NCI-H2081 (cell line): Measurements from ENCODE around the gene CPA4.
A peak's percentile ranks its signal among the peaks of the same experiment; 100 is the strongest.

ENCODE experiments used
- DNase-seq, 2 experiments: peaks; one replicate each; lab custom pipeline; 2025; lab: John Stamatoyannopoulos, UW

CPA4 gene

DNA sequence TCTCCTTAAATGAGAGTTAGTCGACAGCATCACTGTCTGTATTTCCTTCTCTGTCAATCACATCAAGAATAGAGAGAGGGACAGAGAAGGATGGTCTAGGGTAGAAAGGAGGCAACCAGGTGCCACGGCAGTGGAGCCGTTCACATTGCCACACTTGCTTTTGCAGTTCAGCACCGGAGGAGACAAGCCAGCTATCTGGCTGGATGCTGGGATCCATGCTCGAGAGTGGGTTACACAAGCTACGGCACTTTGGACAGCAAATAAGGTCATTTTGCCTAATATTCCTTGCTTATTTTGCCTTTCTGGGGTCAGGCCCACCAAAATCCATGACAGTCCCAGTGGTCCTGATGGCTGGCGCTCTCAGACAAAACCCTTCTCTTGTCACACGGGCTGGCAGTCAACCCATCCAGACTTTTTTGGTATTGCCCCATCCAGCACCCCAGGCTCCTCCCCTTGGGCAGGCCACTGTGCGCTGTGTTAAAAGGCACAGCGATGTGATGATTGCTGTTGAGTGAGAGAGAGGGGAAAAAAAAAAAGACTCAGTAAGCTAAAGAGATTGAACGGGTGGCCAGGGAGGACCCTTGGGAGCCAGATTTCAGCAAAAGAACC, 17.9 kb upstream of the CPA4 start:
- peak; percentile 63 to 87 for DNase-seq

DNA sequence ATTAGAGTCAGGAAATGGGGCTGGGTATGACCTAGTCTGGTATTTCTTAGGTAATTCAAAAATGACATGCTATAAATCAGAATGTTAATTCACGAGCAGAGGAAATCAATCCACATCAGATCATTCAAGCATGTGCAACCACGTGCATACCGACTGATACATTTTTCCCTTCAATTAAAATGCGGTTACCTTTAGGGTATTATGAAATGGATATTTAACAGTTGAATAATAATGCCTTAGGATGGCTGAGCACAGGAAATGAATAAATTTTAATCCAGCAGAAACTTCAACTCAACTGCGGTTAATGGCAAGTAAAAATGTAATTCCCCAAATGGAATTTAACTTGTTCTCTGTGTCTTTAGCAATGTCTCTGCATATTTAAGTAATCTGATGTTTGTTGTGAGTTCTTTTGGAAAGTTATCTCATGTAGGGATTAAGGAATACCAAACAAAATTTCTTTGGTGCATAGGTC, 17.1 kb upstream of the CPA4 start:
- peak in 1 of 2 experiments; percentile 66 for DNase-seq

DNA sequence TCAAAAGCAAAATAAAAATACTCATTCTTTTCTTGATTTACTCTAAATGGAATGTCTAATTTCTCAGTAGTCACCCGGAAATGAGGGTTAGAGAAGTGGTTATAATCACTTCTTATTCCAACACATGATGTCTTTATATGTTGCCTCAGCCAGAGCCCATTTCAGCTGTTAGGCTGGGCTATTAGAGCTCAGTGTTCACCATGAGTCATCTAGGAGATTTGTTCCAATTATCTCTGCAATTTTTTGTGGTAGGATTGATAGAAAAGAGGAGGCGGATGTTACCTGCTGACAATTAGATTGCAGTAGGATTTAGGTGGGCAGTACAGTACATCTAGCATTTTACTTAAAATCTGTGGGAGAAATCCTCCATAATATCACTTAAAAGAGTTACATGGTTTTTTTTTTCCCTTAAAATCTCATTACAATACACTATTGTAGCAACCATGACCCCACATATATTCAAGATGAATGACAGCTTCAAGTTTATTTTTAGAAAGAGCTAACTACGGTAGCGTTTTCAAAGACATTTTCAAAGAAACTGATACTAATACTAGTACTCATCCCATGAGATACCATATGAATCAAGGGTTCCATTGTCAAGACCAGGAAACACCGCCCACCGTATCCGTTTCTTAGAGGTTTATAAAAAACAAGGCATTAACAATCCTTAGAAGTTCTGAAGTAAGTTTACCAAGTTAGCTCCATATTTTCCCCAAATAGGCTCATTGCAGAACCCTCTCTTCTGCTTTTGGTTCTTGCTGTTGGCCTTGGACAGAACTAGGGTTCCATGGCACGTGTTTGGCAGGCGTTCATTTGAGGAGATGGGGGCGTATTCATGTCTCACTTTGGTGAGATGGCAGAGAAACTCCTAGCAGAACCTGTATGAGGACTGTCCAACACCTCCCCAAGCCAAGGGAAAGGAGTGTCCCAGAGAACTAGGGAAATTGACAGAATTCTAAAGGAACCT, 15.9 kb upstream of the CPA4 start:
- DNase-seq: peak; percentile 26 to 72

DNA sequence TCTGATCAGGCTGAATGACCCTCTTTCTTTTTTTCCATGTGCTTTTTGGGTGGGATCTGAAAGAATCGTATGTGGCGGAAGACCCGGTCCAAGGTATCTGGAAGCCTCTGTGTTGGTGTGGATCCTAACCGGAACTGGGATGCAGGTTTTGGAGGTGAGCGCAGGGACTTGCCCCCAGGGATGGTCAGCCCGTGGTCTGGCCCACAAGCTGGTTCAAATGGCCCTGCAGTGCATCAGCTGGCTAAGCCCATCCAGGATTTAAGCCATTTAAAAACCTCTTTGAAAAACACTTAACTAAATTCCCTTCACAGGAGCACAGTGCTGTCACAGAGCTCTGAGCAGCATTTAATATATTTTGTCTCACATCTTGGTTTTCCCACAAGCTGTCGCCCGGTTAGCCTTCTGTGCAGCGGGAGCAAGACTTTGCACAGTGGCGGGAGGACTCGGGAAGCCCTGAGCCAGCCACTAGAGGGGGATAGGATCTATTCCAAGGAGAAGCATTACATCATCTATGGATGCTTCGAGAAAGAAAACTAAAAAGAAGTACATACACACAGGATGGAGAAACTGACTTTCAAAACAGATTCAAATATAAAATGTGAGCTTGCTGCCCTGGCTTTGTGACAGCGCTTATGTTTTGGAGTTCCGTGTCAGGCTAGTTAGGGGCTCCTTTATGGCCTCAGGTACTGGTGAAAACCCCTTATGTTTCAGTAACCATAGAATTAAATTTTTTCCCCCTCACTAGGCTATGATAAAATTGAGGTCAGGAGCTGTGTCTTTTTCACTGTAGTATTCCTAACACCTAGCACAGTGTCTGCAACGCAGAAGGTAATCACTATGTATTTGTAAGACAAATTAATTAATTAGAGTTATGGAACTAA, 15.0 kb upstream of the CPA4 start:
- peak; percentile 35 to 65 for DNase-seq

DNA sequence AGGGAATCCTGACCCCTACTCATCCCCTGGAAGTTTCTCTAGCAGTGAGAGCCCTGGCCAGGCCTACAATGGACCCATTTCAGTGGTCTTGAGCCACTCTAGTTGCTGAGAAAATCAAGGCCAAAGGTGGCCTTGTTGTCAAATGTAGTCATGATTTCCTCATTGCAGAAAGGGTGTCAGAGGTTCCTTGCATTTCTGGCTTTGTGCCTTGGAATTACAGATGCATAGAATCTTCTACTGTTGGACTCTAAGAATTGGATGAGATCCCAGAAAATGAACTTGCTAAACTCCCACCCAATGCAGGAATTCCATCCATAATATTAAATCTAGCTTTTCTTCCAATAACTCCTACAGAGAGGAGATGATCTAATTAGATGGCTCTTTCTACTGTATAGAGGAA, 14.1 kb upstream of the CPA4 start:
- DNase-seq: no peak

DNA sequence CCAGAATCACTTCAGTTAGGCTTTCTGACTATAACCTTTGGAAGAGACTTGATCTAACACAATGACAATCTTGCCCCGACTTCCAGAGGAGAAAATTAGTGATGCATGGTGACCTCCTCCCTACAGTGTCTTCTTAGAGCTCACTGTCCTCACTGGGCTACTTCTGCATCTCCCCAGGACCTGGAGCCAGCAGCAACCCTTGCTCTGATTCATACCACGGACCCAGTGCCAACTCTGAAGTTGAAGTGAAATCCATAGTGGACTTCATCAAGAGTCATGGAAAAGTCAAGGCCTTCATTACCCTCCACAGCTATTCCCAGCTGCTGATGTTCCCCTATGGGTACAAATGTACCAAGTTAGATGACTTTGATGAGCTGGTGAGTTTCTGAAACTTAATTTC, 13.7 kb upstream of the CPA4 start:
- no peak for DNase-seq

DNA sequence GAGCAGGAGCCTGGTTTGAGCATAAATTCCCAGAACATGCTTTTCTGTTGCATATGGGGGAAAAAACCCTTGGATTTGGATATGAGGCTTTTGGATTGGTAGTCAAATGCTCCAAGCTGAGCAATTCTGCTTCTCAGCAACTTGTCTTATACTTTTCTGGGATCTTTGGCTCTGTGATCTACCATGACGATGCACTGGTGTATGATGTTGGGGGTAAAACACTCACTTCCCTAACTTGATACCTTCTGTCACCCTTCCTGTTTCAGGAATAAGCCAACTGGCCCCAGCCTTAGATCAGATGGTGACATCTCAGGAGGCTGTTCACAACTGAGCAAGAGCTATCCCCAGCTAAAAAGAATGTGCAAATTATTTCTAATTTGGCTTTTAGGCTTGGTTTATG, 13.1 kb upstream of the CPA4 start:
- no peak for DNase-seq

DNA sequence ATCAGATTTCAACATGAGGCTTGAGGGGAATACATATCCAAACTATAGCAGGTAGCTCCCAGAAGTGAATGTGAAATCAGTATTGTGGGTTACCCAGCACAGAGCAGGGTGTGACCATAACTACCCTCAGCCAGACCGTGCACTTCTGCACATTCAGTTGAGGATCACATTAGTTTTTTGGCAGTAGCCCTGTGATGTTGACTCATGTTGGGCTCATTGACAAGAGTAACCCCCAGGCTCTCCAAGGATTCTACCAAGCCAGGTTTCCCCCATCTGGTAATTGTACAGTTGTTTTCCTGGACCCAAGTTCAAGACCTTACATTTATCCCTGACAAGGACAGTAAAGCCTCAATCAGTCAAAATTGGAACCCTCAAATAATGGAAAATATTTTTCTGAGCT, 11.7 kb upstream of the CPA4 start:
- DNase-seq: no peak

DNA sequence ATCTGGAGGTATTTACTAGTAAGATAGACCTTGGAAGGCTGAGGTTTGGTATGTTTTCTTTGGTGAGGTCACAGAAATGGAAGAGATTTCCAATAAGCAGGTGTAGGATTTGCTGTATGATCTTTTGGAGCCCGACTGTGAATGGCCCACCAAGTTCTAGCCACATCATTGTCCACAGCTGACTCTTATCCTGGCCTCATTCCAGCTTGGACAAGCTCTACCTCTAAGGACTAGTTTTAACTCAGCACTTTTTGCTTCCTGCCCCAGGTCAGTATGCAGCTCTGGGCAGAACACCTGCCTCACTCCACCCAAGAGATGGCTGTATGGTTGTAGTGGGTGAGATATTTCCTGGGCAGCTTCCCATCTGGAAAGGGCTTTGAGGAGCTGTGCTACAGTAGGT, 6.1 kb upstream of the CPA4 start:
- DNase-seq: no peak

DNA sequence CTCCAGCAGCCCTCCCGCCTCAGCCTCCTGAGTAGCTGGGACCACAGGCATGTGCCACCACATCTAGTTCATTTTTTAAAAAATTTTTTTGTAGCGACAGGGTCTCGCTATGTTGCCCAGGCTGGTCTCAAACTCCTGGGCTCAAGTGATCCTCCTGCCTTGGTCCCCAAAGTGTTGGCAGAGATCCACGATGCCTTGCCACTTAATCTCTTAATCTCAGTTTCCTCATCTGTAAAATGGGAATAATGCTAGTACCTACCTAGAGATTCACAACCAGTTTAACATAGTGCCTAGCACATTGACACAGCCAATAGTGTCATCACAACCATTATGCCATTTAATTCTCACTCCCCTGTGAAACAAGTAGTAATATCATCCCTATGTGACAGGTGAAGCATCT, 4.8 kb upstream of the CPA4 start:
- no peak for DNase-seq

DNA sequence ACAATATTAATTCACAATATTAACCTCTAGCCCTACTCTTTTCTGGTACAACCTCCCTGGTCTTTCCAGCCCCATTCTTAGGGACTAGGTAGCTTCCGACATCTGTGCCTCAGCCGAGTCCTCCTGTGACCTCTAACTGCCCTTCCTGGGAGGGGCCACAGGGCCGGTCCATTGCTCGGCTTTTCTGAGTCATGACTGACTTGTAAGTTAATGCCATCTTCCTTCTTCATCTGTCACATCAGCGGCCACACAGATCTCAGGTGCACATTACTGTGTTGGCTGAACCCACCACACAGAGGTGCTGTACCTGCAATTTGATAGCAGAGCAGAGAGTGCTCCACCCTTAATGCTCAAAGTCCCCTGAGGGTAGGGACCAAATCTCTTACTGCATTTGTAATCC, 4.1 kb upstream of the CPA4 start:
- DNase-seq: no peak

DNA sequence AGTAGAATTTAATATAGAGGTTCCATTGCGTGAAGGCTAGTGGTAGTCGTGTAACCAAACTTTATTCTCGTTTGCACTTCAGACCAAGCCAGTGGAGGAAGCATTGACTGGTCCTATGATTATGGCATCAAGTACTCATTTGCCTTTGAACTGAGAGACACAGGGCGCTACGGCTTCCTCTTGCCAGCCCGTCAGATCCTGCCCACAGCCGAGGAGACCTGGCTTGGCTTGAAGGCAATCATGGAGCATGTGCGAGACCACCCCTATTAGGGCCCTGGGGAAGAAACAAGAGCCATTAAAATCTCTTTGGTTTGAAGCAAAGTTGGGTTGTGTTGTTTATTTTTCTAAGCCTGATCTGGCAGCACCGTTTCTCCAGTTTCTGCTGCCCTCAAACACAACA, 3.5 kb upstream of the CPA4 start:
- no peak for DNase-seq

DNA sequence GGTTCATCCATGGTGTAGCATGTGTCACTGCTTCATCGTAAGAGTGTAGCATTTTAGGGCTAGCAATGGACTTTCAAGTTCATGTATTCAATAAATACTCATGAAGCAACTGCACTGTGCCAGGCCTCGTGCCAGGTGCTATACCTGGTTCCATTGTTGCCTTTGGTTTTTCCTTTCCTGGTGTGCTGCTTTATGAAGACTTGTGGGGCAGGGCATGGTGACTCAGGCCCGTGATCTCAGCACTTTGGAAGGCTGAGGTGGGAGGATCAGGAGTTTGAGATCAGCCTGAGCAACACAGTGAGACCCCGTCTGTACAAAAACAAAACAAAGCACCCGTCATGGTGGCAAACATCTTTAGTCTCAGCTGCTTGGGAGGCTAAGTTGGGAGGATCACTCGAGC, 2.2 kb upstream of the CPA4 start:
- DNase-seq: no peak

DNA sequence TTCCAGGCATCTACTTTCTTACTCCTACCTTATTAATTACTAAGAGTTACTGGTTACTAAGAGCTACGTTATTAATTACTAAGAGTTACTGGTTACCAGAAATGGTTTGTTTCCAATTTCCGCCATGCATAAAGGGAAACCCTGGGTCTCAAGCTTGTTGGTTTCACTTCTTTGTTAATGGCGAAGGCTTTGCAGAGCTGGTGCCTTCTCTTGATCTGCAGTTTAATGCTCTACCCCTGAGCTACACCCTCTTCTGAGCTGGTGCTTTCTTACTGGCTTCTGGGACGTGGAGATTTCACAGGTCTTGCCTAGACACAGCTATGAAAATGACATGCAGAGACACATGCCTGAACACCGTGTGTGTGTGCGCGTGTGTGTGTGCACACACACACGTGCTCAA, 560 bp downstream of the CPA4 start:
- DNase-seq: no peak

DNA sequence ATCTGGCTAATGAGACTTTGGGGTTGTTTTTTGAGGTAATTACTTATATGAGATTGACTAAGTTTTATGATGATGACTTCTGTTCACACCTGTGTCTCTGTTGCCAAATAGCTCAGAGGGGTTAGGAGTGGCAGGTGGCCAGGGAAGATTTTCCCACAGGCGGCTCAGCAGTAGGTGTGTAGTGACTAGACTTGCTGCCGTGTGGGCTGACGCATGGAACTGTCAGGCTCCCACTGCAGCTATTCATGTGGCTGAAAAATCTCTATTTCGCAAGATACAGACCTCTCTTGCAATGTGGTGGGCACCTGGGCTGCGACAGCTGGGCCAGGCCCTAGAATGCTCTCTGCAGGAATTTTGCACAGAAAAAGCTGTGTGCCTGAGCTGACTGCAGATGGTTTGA, 1.4 kb downstream of the CPA4 start:
- DNase-seq: no peak

DNA sequence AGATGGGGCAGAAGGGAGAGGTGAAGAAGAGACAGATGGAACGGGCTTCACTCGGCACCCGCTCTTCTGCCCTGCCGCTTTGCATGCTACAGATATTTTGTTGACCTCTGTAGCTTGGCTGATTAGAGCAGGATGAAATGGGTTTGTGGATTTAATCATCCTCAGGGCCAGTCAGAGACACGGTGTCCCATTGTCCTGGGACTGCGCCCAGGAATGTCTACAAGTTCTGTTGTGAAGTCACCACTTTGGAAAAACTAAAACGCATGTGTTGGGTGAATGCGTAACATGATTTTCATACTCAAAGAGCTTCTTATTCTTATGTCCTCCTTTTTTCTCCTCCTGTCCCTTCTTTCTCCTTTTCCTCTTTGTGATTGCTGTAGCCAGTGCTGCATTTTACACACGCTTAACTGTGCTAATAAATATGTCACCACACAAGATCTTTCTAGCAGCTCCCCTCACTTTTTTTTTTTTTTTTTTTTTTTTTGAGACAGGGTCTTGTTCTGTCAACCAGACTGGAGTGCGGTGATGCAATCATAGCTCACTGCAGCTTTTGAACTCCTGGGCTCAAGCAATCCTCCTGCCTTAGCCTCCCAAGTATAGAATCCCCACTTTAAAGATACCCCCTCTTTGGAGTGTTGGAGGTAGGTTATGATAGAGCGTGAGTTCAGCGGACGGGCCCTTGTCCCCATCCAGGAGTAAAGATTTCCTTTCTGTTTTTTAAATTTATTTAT, 3.4 kb downstream of the CPA4 start:
- DNase-seq: no peak

DNA sequence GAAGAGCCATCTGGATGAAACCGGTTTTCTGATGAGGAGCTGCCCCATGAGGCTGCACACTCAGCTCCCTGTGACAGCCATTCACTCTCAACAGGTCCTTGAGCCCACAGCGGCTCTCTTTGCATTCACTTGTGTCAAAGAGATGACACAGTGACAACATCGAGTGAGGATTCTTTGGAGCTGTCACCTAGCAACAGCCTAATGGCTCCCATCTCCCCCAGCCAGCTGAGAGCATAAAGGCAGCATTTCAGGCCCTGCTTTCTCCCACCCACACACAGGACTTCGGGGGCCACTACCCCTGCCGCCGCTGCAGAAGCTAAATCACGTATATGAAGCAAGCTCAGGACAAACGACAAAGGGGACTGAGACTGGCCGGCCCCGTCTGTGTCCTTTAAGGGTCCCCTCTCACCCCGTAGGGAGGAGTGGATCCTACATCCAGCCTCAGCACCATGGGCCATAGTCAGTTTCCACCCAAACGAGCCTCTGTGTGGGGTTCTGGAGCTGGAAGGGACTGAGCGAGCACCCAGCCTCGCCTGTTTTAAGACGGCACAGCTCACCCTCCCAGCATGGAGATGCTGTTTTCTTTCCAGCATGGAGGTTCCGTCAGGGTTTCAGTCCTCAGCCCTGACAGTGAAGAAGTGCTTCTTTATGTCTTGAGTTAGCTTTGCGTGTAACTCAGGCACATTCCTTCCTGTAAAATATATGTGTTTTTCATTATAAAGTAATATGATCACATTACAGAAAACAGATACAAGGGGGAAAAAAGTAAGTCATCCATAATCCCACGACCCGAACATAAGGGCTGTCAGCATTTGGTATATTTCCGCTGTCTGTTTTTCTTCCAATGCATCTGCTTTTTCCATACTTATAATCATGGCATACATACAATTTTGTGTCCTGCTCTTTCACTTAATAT, 4.9 kb downstream of the CPA4 start:
- no peak for DNase-seq

DNA sequence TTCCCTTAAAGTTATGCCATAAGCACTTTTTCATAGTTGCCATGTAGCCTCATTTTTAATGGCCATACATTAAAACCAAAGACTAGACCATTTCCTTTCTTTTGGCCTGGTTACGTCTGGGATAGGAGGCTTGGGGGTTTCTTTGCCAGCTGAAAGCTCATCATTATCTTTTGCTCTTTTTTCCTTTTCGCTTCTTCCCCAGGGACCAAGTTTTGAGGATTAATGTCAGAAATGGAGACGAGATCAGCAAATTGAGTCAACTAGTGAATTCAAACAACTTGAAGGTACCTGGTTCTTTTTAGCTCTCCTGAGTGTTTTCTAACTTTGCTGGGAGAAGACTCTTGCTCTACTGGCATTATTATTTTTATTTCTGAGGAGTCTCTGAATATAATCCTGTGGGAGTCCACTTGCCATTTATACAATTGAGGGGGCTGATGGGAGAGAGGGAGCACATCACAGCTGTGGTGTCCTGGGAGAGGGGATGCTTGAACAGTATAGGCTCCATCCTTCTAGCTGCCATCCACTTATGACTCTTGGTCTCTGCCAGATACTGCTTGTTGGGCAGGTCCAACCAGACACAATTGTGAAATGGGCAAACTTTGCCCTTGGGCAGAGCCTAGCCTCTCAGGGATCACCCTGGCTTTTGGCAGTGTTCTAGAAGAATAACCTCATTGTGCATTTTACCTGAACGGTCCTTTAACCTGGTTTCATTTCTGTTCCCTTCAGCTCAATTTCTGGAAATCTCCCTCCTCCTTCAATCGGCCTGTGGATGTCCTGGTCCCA, 5.8 kb downstream of the CPA4 start:
- DNase-seq: no peak

DNA sequence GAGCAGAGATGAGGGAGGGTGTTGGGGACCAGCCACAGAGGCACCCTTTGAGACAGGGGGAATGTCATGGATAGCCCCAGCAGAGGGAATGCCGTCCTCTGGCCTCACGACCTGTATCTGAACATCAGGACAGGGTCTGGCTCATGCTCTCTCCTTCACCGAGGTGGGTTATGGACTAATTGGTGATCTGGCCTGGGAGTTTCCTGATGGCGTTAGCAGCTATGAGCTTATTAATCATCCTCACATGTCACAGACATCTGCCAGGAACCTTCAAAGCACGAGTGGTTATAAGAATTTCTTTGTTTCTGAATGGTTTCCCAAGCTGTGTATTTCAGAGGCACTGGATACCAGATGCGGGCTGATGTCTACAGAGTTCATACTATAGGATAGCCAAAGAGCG, 6.9 kb downstream of the CPA4 start:
- no peak for DNase-seq

DNA sequence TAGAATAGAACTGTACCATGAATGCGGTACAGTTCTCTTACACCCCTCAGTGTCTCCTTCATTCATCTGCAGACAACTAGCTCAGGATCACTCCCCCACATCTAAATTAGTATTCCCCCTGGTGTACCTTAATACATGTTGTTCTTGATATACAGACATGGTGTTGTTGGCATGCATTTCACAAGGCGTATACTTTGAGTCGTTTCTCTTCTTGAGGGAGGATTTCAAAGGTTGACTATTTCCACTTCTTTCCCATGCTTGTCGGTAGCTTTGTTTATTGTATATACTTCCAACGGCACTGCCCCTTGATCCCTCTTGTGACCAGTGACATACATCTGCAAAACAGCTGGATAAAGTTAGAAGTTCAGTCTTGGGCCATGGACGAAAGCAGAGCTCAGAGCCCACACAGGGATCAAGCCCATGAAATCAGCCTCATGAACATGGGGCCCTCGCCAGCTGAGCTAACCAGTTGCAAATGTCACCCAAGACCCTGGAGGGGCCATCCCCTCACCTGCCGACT, 8.6 kb downstream of the CPA4 start:
- no peak for DNase-seq
